Pons (tissue), 1 donor: ENCODE results near the gene TRIM69.

Source experiments
- DNase-seq: peaks from one replicate; pipeline ENCODE4 v3.0.0-alpha.2; 2016; ENCODE audit warnings: low spot score

Gene TRIM69

GRCh38 chr15:44808557-44808956 is 72.2 kb downstream of the TRIM69 start:
- no peak for DNase-seq

GRCh38 chr15:44810237-44810636 is 73.9 kb downstream of the TRIM69 start:
- DNase-seq, result no peak

GRCh38 chr15:44811337-44811736 is 75.0 kb downstream of the TRIM69 start:
- DNase-seq, result no peak

- DNase-seq, result no peak
Observed at GRCh38 chr15:44812029-44812517, 75.7 kb downstream of the TRIM69 start.

- no peak for DNase-seq
Observed at GRCh38 chr15:44813231-44813630, 76.9 kb downstream of the TRIM69 start.
